COR-L47 (cell line): ENCODE results near the gene FRMPD1.
"Not testable (repeated sequence)": the region's sequence is repeated elsewhere in the genome, so short reads cannot be mapped to it uniquely, and the experiment has no call there.

ENCODE experiments used
- DNase-seq: peaks from one replicate; lab custom pipeline; 2025; lab: John Stamatoyannopoulos, UW

Gene FRMPD1

GRCh38 chr9:37732952-37733351 is 82.2 kb downstream of the FRMPD1 start:
- DNase-seq = no peak

- no peak for DNase-seq
Measured at GRCh38 chr9:37739222-37739621, 88.5 kb downstream of the FRMPD1 start.

- no peak for DNase-seq
Measured at GRCh38 chr9:37740128-37740527, 89.4 kb downstream of the FRMPD1 start.

GRCh38 chr9:37740631-37741328 is 90.0 kb downstream of the FRMPD1 start:
- DNase-seq = no peak

GRCh38 chr9:37745970-37746369 is 95.2 kb downstream of the FRMPD1 start:
- DNase-seq = peak; percentile 56

- DNase-seq = no peak
Measured at GRCh38 chr9:37746448-37747270, 95.9 kb downstream of the FRMPD1 start.

- peak; percentile 69 for DNase-seq
Measured at GRCh38 chr9:37747271-37747753, 96.6 kb downstream of the FRMPD1 start.

- no peak for DNase-seq
Measured at GRCh38 chr9:37749129-37749528, 98.4 kb downstream of the FRMPD1 start.

GRCh38 chr9:37751186-37751585 is 100.4 kb downstream of the FRMPD1 start:
- no peak for DNase-seq

GRCh38 chr9:37751704-37752103 is 101.0 kb downstream of the FRMPD1 start:
- DNase-seq = not testable (repeated sequence)

GRCh38 chr9:37752112-37752511 is 101.4 kb downstream of the FRMPD1 start:
- not testable (repeated sequence) for DNase-seq

- DNase-seq = no peak
Measured at GRCh38 chr9:37752642-37753488, 102.1 kb downstream of the FRMPD1 start.

GRCh38 chr9:37753489-37754190 is 102.9 kb downstream of the FRMPD1 start, which contains the start of gene TRMT10B:
TRMT10B (plus strand) TSS chr9:37753805; CDS start chr9:37761932, 8,127 bp downstream.
- DNase-seq = peak; percentile 63

- no peak for DNase-seq
Measured at GRCh38 chr9:37758747-37759146, 108.0 kb downstream of the FRMPD1 start.

GRCh38 chr9:37760416-37761161 is 109.8 kb downstream of the FRMPD1 start:
- DNase-seq = no peak

GRCh38 chr9:37761511-37761910 is 110.8 kb downstream of the FRMPD1 start:
- DNase-seq = no peak

GRCh38 chr9:37765263-37765662 is 114.5 kb downstream of the FRMPD1 start:
- not testable (repeated sequence) for DNase-seq

- DNase-seq = no peak
Measured at GRCh38 chr9:37769306-37769705, 118.6 kb downstream of the FRMPD1 start.

GRCh38 chr9:37769995-37770394 is 119.2 kb downstream of the FRMPD1 start:
- no peak for DNase-seq

GRCh38 chr9:37775216-37775919 is 124.6 kb downstream of the FRMPD1 start:
- no peak for DNase-seq
